CD14-positive monocyte (primary cell): ENCODE data around the gene FAM177B. TPM values are rescaled to one million over a fixed set of nuclear protein-coding genes. Genes with fewer than 3 reads are reported as not detected.
A peak's percentile ranks its signal among the peaks of the same experiment; 100 is the strongest.

ENCODE experiments used
- DNase-seq, 3 donors: peaks; one replicate each; pipeline ENCODE4 v3.0.0-alpha.2; 2011 to 2022
- H2AFZ ChIP-seq: 2 replicates; pipeline ENCODE4 v1.6.0; 2012; ENCODE audit warnings: mild to moderate bottlenecking, low read depth, low read length, inconsistent platforms; ENCODE audit not compliant: insufficient read depth, poor library complexity, severe bottlenecking
- H3K27ac ChIP-seq, 2 donors: 1 replicate in 1 of 2; 2 replicates in 1 of 2; pipeline ENCODE4 v1.5.1; 2012 to 2013; ENCODE audit warnings: low read length in 2 of 2, control low read depth in 1 of 2, inconsistent platforms in 1 of 2, low read depth in 1 of 2, mild to moderate bottlenecking in 1 of 2
- H3K27me3 ChIP-seq, 2 donors: one replicate each; pipeline versions ENCODE4 v1.6.0 to v1.6.1; 2011 to 2013; ENCODE audit warnings: low read length in 2 of 2; ENCODE audit not compliant: control insufficient read depth in 2 of 2, insufficient read depth in 2 of 2
- H3K36me3 ChIP-seq, 2 donors: replicated peaks in 1 of 2; 1 replicate in 1 of 2; 2 replicates in 1 of 2; pipeline versions ENCODE4 v1.5.1 to v1.6.1; 2012 to 2013; ENCODE audit warnings: low read length in 2 of 2, control low read depth in 1 of 2, inconsistent platforms in 1 of 2, mild to moderate bottlenecking in 1 of 2; ENCODE audit not compliant: insufficient read depth in 2 of 2, control insufficient read depth in 1 of 2
- H3K4me1 ChIP-seq, 2 donors: 1 replicate in 1 of 2; 2 replicates in 1 of 2; pipeline versions ENCODE4 v1.5.1 to v1.6.1; 2012 to 2013; ENCODE audit warnings: low read length in 2 of 2, control low read depth in 1 of 2, inconsistent platforms in 1 of 2, mild to moderate bottlenecking in 1 of 2, moderate library complexity in 1 of 2; ENCODE audit not compliant: insufficient read depth in 2 of 2, control insufficient read depth in 1 of 2
- H3K4me2 ChIP-seq: replicated peaks from 2 replicates; pipeline ENCODE3; 2012; ENCODE audit warnings: low read length, moderate library complexity, mild to moderate bottlenecking; ENCODE audit not compliant: poor library complexity, severe bottlenecking; ENCODE audit errors: extremely low read depth
- H3K4me3 ChIP-seq, 3 experiments: fragments of 200-600 bp in 1 of 3; sonication (generic) in 1 of 3; replicated peaks in 1 of 3; 1 replicate in 2 of 3; 2 replicates in 1 of 3; pipeline ENCODE4 v1.5.1; 2011 to 2013; ENCODE audit warnings: low read length in 3 of 3, mild to moderate bottlenecking in 3 of 3, control low read depth in 2 of 3, low read depth in 2 of 3, inconsistent platforms in 1 of 3, moderate library complexity in 1 of 3
- H3K79me2 ChIP-seq: 2 replicates; pipeline ENCODE4 v1.6.0; 2012; ENCODE audit warnings: mild to moderate bottlenecking, control low read depth, inconsistent platforms, low read length, moderate library complexity; ENCODE audit not compliant: insufficient read depth
- H3K9ac ChIP-seq: 2 replicates; pipeline ENCODE4 v1.6.0; 2017; ENCODE audit warnings: low read length, mild to moderate bottlenecking; ENCODE audit not compliant: insufficient read depth, poor library complexity, severe bottlenecking
- H3K9me3 ChIP-seq, 2 donors: replicated peaks in 1 of 2; 1 replicate in 1 of 2; 2 replicates in 1 of 2; pipeline versions ENCODE4 v1.5.1 to v1.6.1; 2012 to 2013; ENCODE audit warnings: low read length in 2 of 2, control low read depth in 1 of 2; ENCODE audit not compliant: control insufficient read depth in 1 of 2, insufficient read depth in 1 of 2
- H4K20me1 ChIP-seq: 2 replicates; pipeline ENCODE4 v1.6.0; 2012; ENCODE audit warnings: mild to moderate bottlenecking, low read length, control low read depth, moderate library complexity; ENCODE audit not compliant: insufficient read depth
- H3K27ac Mint-ChIP-seq, 7 donors: one replicate each; pipeline ENCODE4 v1.8.0; 2020; ENCODE audit warnings: mild to moderate bottlenecking in 7 of 7, mixed read lengths in 7 of 7, moderate library complexity in 6 of 7, inconsistent platforms in 2 of 7
- H3K27me3 Mint-ChIP-seq, 3 donors: one replicate each; pipeline ENCODE4 v1.8.0; 2021 to 2022; ENCODE audit warnings: low read depth in 3 of 3, mild to moderate bottlenecking in 3 of 3, mixed read lengths in 3 of 3, moderate library complexity in 3 of 3, inconsistent platforms in 1 of 3
- H3K36me3 Mint-ChIP-seq, 2 donors: one replicate each; pipeline ENCODE4 v1.8.0; 2020; ENCODE audit warnings: mixed read lengths in 2 of 2, inconsistent platforms in 1 of 2, mild to moderate bottlenecking in 1 of 2
- H3K4me1 Mint-ChIP-seq: one replicate; pipeline ENCODE4 v1.8.0; 2020; ENCODE audit warnings: mild to moderate bottlenecking, mixed read lengths
- H3K4me3 Mint-ChIP-seq, 2 donors: one replicate each; pipeline ENCODE4 v1.8.0; 2020; ENCODE audit warnings: mild to moderate bottlenecking in 2 of 2, mixed read lengths in 2 of 2, moderate library complexity in 1 of 2
- H3K9me3 Mint-ChIP-seq, 7 donors: one replicate each; pipeline ENCODE4 v1.8.0; 2020 to 2022; ENCODE audit warnings: mixed read lengths in 7 of 7, mild to moderate bottlenecking in 6 of 7, moderate library complexity in 6 of 7, inconsistent platforms in 2 of 7
- CTCF ChIP-seq: fragments of 200-600 bp; IDR thresholded peaks from one replicate; pipeline ENCODE4 v1.8.0; 2022; ENCODE audit warnings: antibody characterized with exemption, mild to moderate bottlenecking
- WGBS: methylation state at CpG from one replicate; pipeline ENCODE4 v1.1.5; 2013; ENCODE audit warnings: missing lambda C conversion rate; ENCODE audit not compliant: insufficient coverage; 5-methylcytosine and 5-hydroxymethylcytosine counted together
- intact Hi-C, 2 donors: fragments of 100-400 bp; cut with micrococcal nuclease; formaldehyde crosslinking; loops; one replicate each; pipeline versions ENCODE4 v1.15.0 to v1.15.1; 2023
- polyA plus RNA-seq, 3 donors: library from polyadenylated mRNA; depleted of rRNA in 1 of 3; unstranded in 2 of 3; stranded (reverse) in 1 of 3; fragments of 300-500 nt in 2 of 3; fragments of >200 nt in 1 of 3; fragmentation: Illumina TruSeq in 2 of 3; gene quantifications; 1 replicate in 2 of 3; 2 replicates in 1 of 3; pipeline ENCODE4 v1.2.3, GENCODE V29; 2012 to 2021

Gene FAM177B
- polyA plus RNA-seq, 3 donors: not detected

GRCh38 chr1:222798116-222798515 is 61.1 kb downstream of the FAM177B start:
- Histone ChIP-seq H3K4me1 (no peaks in the 10 kb centered on the region), H3K36me3 (no peaks in the 10 kb centered on the region), H3K9me3 (no peaks in the 10 kb centered on the region), H3K4me2 (no peak overlapping the region), H3K27me3 (no peaks in the 10 kb centered on the region), H2AFZ (no peak overlapping the region), H3K27ac (no peak overlapping the region), H3K9ac (no peak overlapping the region), H4K20me1 (no peaks in the 10 kb centered on the region), H3K79me2 (no peaks in the 10 kb centered on the region), H3K4me3 (no peak overlapping the region)
- no peak for TF ChIP-seq CTCF
- Mint-ChIP-seq H3K4me1 (no peaks in the 10 kb centered on the region), H3K4me3 (no peak overlapping the region), H3K27ac (no peak overlapping the region), H3K36me3 (no peaks in the 10 kb centered on the region), H3K9me3 (peaks cover 0 to 2% (median 0%) of the 10 kb centered on the region in 7 donors), H3K27me3 (peaks cover 1 to 6% (median 3%) of the 10 kb centered on the region in 3 donors)
- intact Hi-C loops: no loop called here
- no peak for DNase-seq

GRCh38 chr1:222798975-222799374 is 62.0 kb downstream of the FAM177B start:
- H3K79me2 ChIP-seq: no peaks in the 10 kb centered on the region
- H3K36me3 Mint-ChIP-seq: no peaks in the 10 kb centered on the region
- no peaks in the 10 kb centered on the region for H3K36me3 ChIP-seq
- H3K27me3 Mint-ChIP-seq: peaks cover 1 to 6% (median 3%) of the 10 kb centered on the region in 3 donors
- H3K4me3 Mint-ChIP-seq: no peak overlapping the region
- H3K4me3 ChIP-seq: no peak overlapping the region
- TF ChIP-seq CTCF: no peak
- peak overlapping the region in 1 of 7 donors; percentile 21 for H3K27ac Mint-ChIP-seq
- DNase-seq: no peak
- no peaks in the 10 kb centered on the region for H3K4me1 Mint-ChIP-seq
- no peaks in the 10 kb centered on the region for H3K4me1 ChIP-seq
- H4K20me1 ChIP-seq: no peaks in the 10 kb centered on the region
- H2AFZ ChIP-seq: no peak overlapping the region
- H3K27ac ChIP-seq: no peak overlapping the region
- H3K4me2 ChIP-seq: no peak overlapping the region
- no peaks in the 10 kb centered on the region for H3K9me3 ChIP-seq
- 100% methylated on average over 2 of the region's 4 CpGs for WGBS
- no peaks in the 10 kb centered on the region for H3K27me3 ChIP-seq
- H3K9ac ChIP-seq: no peak overlapping the region
- intact Hi-C loops: no loop called here
- peaks cover 0 to 2% (median 0%) of the 10 kb centered on the region in 7 donors for H3K9me3 Mint-ChIP-seq

Other genes with a start within 250 kb of the FAM177B start
- gene HHIPL2, start 189.1 kb upstream of the FAM177B start, polyA plus RNA-seq: under 1 TPM in 1 of 3 donors, not detected in 2; 0.08 TPM
- gene TAF1A, start 147.3 kb upstream of the FAM177B start, polyA plus RNA-seq: 1 to 10 TPM; 1.3 to 5.1 (median 2.5) TPM
- gene MIA3, start 119.1 kb upstream of the FAM177B start, polyA plus RNA-seq: 10 to 100 TPM; 19.8 to 37.1 (median 36.6) TPM
- gene AIDA, start 24.7 kb upstream of the FAM177B start, polyA plus RNA-seq: 10 to 100 TPM in 2 of 3 donors, 1 to 10 TPM in 1; 10.0 to 11.7 (median 11.7) TPM
- 10 to 100 TPM in 2 of 3 donors, 1 to 10 TPM in 1; 9.0 to 35.4 (median 26.2) TPM for gene BROX, start 24.6 kb upstream of the FAM177B start, polyA plus RNA-seq
- 1 to 10 TPM in 1 of 3 donors, under 1 TPM in 2; 0.34 to 2.1 (median 0.61) TPM for gene DISP1, start 77.8 kb downstream of the FAM177B start, polyA plus RNA-seq